ENCODE measurements around the gene YWHAH.

Gene YWHAH

DNA sequence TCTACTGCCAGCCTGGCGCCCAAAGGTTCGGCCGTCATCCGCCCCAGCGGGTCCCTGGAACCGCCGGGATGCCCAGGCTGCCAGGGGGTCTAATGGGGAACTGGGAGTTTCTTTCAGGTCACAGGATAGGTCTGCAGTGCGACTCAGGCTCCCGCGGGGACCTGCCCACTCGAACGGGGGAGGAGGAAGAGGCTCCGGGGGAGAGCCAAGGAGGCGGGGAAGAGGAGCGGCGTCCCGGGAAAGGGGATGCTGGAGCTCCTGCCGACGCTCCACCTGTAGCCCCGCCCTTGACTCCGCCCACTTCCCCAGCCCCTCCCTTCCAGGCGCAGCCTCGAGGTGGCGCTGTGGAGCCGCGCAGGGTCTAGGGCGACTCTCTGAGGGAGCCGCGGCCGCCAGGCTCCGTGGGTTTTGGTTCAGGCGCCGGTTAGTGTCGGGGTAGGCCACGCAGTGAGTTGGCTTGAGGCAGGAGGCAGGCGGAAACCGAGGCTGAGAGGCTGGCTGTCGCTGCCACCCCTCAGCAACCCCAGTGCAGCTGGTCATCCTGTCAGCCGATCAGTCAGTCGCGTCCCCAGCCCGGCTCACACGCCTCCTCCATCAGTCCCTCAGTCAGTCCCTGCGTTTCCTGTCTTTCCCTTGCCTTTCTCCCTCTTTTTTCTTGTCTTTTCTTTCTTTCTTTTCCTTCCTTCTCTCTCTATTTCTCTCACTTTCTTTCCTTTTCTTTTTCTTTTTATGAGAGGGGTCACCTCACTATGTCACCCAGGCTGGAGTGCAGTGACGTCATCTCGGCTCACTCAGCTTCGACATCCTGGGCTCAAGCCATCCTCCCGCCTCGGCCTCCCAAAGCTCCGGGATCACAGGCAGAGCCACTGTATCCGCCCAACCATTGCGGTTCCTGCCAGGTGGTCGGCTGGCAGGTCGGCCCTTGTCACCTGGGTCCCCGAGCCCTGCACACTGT lies 26.4 kb downstream of the YWHAH start:
- no peak for TF ChIP-seq POLR2AphosphoS5 (IDR thresholded peaks at IDR 0.05; ENCODE audit: low read depth)
- TF ChIP-seq CTCF (IDR thresholded peaks at IDR 0.05; ENCODE audit: insufficient read depth, low read length), result peak; percentile 79
- peak; percentile 59; the same call in 1 of the 2 replicates for TF ChIP-seq SPI1 (IDR thresholded peaks at IDR 0.05; ENCODE audit: borderline replicate concordance, low read depth)
- no peak for TF ChIP-seq GABPA (IDR thresholded peaks at IDR 0.05; ENCODE audit: low read depth)
- TF ChIP-seq, protein P1, sequence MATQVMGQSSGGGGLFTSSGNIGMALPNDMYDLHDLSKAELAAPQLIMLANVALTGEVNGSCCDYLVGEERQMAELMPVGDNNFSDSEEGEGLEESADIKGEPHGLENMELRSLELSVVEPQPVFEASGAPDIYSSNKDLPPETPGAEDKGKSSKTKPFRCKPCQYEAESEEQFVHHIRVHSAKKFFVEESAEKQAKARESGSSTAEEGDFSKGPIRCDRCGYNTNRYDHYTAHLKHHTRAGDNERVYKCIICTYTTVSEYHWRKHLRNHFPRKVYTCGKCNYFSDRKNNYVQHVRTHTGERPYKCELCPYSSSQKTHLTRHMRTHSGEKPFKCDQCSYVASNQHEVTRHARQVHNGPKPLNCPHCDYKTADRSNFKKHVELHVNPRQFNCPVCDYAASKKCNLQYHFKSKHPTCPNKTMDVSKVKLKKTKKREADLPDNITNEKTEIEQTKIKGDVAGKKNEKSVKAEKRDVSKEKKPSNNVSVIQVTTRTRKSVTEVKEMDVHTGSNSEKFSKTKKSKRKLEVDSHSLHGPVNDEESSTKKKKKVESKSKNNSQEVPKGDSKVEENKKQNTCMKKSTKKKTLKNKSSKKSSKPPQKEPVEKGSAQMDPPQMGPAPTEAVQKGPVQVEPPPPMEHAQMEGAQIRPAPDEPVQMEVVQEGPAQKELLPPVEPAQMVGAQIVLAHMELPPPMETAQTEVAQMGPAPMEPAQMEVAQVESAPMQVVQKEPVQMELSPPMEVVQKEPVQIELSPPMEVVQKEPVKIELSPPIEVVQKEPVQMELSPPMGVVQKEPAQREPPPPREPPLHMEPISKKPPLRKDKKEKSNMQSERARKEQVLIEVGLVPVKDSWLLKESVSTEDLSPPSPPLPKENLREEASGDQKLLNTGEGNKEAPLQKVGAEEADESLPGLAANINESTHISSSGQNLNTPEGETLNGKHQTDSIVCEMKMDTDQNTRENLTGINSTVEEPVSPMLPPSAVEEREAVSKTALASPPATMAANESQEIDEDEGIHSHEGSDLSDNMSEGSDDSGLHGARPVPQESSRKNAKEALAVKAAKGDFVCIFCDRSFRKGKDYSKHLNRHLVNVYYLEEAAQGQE (IDR thresholded peaks at IDR 0.05; ENCODE audit: insufficient replicate concordance, low read depth), result no peak
- peak overlapping the region; percentile 38 for H3K4me3 ChIP-seq (replicated peaks; ENCODE audit: insufficient read depth, low read length)
- peak; percentile 75 to 78 for DNase-seq (ENCODE audit: low read depth in 1 of 2, low spot score in 1 of 2)
- no peaks in the 10 kb centered on the region for H3K27me3 ChIP-seq (ENCODE audit: insufficient read depth, poor library complexity, severe bottlenecking)
- H3K27ac ChIP-seq (replicated peaks), result no peak overlapping the region

DNA sequence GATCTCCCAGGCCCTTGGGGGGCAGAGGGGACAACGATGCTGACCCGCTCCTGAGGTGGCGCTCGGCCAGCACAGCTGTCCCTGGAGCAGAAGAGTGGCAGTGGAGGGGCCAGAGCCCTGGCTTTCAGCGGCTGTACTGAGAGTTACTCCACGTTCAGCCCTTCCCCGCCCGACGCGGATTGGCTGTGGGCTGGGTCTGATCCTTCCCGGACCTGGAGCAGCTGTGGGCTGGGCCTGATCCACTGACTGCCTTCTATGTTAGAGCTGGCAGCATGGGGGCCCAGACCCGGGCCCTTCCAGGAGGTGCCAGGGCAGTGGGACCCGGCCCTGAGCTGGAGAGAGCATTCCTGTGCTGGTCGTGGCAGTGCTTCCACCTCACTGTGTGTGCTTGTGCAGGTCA lies 27.8 kb downstream of the YWHAH start:
- TF ChIP-seq GABPA (IDR thresholded peaks at IDR 0.05; ENCODE audit: low read depth) (no peak), POLR2AphosphoS5 (IDR thresholded peaks at IDR 0.05; ENCODE audit: low read depth) (no peak), SPI1 (IDR thresholded peaks at IDR 0.05; ENCODE audit: borderline replicate concordance, low read depth) (no peak)
- TF ChIP-seq, protein P1 (IDR thresholded peaks at IDR 0.05; ENCODE audit: insufficient replicate concordance, low read depth), result no peak
- Histone ChIP-seq H3K4me3 (replicated peaks; ENCODE audit: insufficient read depth, low read length) (no peak overlapping the region), H3K27ac (replicated peaks) (no peak overlapping the region), H3K27me3 (ENCODE audit: insufficient read depth, poor library complexity, severe bottlenecking) (no peaks in the 10 kb centered on the region)
- no peak for DNase-seq (ENCODE audit: low read depth in 1 of 2, low spot score in 1 of 2)

DNA sequence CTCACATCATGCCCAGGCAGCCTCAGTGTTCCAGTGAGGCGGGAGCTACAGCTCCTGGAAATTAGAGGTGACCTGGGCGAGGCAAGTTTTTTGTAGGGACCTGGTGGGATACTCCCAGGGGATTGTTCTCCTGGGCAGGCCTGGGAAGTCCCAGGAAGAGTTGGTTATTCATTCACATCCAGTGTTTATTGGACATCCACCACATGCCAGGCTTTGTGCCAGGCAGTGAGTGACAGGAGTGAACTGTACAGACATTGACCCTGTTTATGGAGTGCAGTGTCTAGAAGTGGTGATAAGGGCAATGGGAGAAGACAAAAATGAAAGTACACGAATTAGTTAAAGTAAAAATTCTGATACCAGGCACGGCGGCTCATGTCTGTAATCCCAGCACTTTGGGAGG lies 29.4 kb downstream of the YWHAH start:
- DNase-seq (ENCODE audit: low read depth in 1 of 2, low spot score in 1 of 2), result no peak
- Histone ChIP-seq H3K4me3 (replicated peaks; ENCODE audit: insufficient read depth, low read length) (no peak overlapping the region), H3K27ac (replicated peaks) (no peak overlapping the region), H3K27me3 (ENCODE audit: insufficient read depth, poor library complexity, severe bottlenecking) (no peaks in the 10 kb centered on the region)
- no peak for TF ChIP-seq SPI1 (IDR thresholded peaks at IDR 0.05; ENCODE audit: borderline replicate concordance, low read depth)
- no peak for TF ChIP-seq POLR2AphosphoS5 (IDR thresholded peaks at IDR 0.05; ENCODE audit: low read depth)
- no peak for TF ChIP-seq GABPA (IDR thresholded peaks at IDR 0.05; ENCODE audit: low read depth)
- no peak for TF ChIP-seq CTCF (IDR thresholded peaks at IDR 0.05; ENCODE audit: insufficient read depth, low read length)
- TF ChIP-seq, protein P1 (IDR thresholded peaks at IDR 0.05; ENCODE audit: insufficient replicate concordance, low read depth), result no peak

Data from HL-60 (cell line).